Measurements from ENCODE around the gene RNPS1.

RNPS1 gene

GRCh38 chr16:2267913-2268666 is at the start of gene RNPS1:
TSS of gene RNPS1 (minus strand) at chr16:2268126. CDS start at chr16:2264643, 3,483 bp downstream.
- peak; percentile 83 for FAIRE-seq

GRCh38 chr16:2317231-2318020 is 49.5 kb upstream of the RNPS1 start:
- FAIRE-seq (no peak), DNase-seq (ENCODE audit: extremely low spot score, insufficient read length, low read depth) (no peak)

More at GRCh38 chr16:2267913-2268666, at the start of gene RNPS1:
- peak; percentile 97 for DNase-seq (ENCODE audit: extremely low spot score, insufficient read length, low read depth)

- no peak for FAIRE-seq
- no peak for DNase-seq (ENCODE audit: extremely low spot score, insufficient read length, low read depth)
Measured at GRCh38 chr16:2308089-2308962, 40.4 kb upstream of the RNPS1 start.

GRCh38 chr16:2299915-2300192 is 31.9 kb upstream of the RNPS1 start:
- DNase-seq (ENCODE audit: extremely low spot score, insufficient read length, low read depth) (no peak), FAIRE-seq (no peak)

- DNase-seq (ENCODE audit: extremely low spot score, insufficient read length, low read depth) (no peak), FAIRE-seq (no peak)
Measured at GRCh38 chr16:2299121-2299914, 31.4 kb upstream of the RNPS1 start.

GRCh38 chr16:2298621-2299020 is 30.7 kb upstream of the RNPS1 start:
- DNase-seq (ENCODE audit: extremely low spot score, insufficient read length, low read depth) (no peak), FAIRE-seq (no peak)

GRCh38 chr16:2297506-2297860 is 29.6 kb upstream of the RNPS1 start:
- FAIRE-seq (no peak), DNase-seq (ENCODE audit: extremely low spot score, insufficient read length, low read depth) (no peak)

GRCh38 chr16:2296661-2297505 is 29.0 kb upstream of the RNPS1 start:
- peak; percentile 52 for FAIRE-seq
- no peak for DNase-seq (ENCODE audit: extremely low spot score, insufficient read length, low read depth)

GRCh38 chr16:2295056-2295798 is 27.3 kb upstream of the RNPS1 start:
- FAIRE-seq, result peak; percentile 77
- DNase-seq (ENCODE audit: extremely low spot score, insufficient read length, low read depth), result peak; percentile 22

- FAIRE-seq (no peak), DNase-seq (ENCODE audit: extremely low spot score, insufficient read length, low read depth) (no peak)
Measured at GRCh38 chr16:2292221-2292620, 24.3 kb upstream of the RNPS1 start.

- no peak for FAIRE-seq
Measured at GRCh38 chr16:2289282-2289681, 21.4 kb upstream of the RNPS1 start.

GRCh38 chr16:2288726-2289125 is 20.8 kb upstream of the RNPS1 start:
- DNase-seq (ENCODE audit: extremely low spot score, insufficient read length, low read depth) (no peak), FAIRE-seq (no peak)

More at GRCh38 chr16:2289282-2289681, 21.4 kb upstream of the RNPS1 start:
- no peak for DNase-seq (ENCODE audit: extremely low spot score, insufficient read length, low read depth)

GRCh38 chr16:2287916-2288547 is 20.1 kb upstream of the RNPS1 start:
- no peak for FAIRE-seq
- DNase-seq (ENCODE audit: extremely low spot score, insufficient read length, low read depth), result no peak

GRCh38 chr16:2286550-2286949 is 18.6 kb upstream of the RNPS1 start:
- DNase-seq (ENCODE audit: extremely low spot score, insufficient read length, low read depth) (no peak), FAIRE-seq (no peak)

GRCh38 chr16:2285731-2286191 is 17.8 kb upstream of the RNPS1 start:
- no peak for FAIRE-seq

GRCh38 chr16:2284797-2285576 is 17.1 kb upstream of the RNPS1 start:
- DNase-seq (ENCODE audit: extremely low spot score, insufficient read length, low read depth) (no peak), FAIRE-seq (no peak)

More at GRCh38 chr16:2285731-2286191, 17.8 kb upstream of the RNPS1 start:
- no peak for DNase-seq (ENCODE audit: extremely low spot score, insufficient read length, low read depth)
